ENCODE results near the gene ITPKB.
"Not testable (repeated sequence)": the region's sequence is repeated elsewhere in the genome, so short reads cannot be mapped to it uniquely, and the experiment has no call there.

The ITPKB gene

DNA sequence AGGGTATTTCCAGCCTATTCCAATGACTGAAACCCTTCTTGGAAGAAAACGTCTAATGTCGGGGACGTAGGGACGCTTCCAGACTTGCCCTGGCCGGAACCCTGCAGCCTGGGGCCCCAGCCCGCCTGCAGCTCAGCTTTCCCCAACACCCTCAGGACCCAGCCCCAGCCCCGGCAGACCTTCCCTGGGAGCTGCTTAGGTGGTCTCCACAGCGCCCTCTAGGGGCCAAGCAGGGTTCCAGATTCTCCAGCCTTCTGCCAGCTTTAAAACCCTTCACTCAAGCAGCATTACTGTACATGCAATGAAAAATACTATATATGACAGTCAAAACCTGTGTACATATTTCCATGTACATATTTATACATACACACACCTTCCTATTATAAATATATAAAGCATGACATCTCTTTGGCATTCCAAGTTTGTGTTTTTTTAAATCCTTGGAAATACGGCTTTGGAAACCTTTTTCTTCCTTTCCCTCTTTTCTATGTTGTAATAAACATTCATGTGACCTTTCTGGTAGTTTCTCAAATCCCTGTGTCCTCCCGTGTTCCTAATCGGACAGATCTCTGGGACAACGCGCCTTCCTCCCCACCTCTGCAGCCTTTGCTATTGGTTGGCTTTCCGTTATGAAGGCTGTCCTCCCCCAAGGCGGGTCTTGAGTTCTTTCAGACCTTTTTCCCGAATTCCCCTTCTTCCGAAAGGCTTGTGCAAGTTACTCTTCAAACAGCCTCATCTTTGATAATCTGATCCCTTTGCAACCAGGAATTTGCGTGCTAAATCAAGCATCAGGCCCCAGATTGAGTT is 130.2 kb downstream of the ITPKB start:
- FAIRE-seq (no peak), DNase-seq (ENCODE audit: insufficient read length, low spot score) (peak; percentile 79)

DNA sequence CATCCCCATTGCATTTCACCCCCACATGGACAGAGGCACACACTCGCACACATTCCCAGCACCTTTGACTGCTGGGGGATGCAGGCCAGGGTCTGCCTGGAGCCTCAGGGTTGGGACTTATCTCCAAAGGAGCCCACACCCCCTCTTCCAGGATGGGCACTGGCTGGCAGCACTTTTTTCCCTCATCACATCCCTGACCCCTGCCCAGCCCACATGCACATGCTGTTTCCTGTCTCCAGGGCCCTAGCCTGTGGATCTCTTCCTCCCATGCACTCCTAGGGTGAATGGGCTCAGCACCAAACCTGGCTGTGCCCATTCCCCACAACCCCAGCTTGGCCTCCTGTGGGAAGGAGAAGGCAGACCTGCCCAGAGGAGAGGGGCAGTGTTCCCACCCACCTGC is 131.3 kb downstream of the ITPKB start:
- DNase-seq (ENCODE audit: insufficient read length, low spot score) (no peak), FAIRE-seq (no peak)

DNA sequence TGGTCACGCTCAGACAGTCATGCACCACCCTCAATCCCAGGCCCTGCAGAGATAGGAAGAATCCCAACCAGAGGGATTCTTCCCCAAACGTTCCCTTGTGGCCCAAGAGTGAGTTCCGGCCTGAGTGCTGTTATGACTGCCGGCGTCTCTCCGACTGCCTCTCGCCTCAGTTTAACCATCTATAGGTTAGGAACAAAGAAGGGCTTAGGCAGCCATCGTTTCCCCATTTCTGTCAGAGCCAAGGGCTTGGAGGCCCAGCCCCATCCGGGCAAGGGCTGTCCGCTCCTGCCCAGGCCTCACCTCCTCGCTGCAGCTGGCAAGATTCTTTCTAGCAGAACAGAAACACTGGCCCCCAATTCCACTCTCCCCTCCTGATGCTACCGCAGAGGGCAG is 131.8 kb downstream of the ITPKB start:
- DNase-seq (ENCODE audit: insufficient read length, low spot score) (no peak), FAIRE-seq (no peak)

DNA sequence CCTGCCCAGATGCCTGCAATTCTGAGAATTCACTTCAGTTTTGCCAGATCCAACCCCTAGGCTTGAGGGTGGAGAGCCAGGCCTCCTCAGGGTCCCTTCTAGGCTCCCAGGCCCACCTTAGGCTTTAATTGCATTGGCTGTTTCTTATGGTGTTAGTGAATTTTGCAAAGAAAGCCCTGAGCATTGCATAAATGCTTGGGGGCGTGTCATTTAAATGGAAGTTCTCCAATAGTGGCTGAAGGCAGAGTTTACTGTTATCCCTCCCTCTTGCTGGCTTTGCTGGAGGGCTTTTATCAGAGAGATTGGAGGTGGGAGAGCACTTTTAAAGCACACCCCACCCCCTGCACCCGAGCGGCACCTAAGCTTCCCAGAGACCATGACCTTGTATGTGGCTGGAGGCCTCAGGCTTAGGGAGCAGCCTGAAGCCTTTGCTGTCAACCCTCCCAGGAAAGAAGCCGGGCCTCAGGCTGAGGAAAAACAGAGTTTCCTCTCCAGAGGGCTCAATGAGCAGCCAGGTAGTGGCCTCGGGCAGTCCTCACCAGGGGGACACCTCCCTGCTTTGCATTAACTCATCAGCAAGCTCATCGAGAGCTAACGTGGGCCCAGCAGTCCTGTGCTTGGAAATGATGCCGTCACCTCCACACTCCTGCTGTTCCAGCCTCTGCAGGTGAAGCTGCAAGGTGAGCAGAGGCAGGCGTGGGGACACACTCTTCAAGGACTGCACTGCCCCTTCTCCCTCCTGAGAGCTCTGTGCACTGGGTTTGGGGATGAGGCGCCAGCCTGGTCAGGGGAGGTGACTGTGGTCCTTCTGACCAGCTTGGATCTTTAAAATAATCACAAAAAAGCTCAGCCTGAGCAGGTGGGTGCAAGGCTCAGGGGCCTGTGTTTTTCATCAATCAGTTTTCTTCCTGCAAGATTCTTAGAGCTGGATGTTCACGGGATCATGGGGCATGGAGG is 132.5 kb downstream of the ITPKB start:
- DNase-seq (ENCODE audit: insufficient read length, low spot score) (no peak), FAIRE-seq (no peak)

DNA sequence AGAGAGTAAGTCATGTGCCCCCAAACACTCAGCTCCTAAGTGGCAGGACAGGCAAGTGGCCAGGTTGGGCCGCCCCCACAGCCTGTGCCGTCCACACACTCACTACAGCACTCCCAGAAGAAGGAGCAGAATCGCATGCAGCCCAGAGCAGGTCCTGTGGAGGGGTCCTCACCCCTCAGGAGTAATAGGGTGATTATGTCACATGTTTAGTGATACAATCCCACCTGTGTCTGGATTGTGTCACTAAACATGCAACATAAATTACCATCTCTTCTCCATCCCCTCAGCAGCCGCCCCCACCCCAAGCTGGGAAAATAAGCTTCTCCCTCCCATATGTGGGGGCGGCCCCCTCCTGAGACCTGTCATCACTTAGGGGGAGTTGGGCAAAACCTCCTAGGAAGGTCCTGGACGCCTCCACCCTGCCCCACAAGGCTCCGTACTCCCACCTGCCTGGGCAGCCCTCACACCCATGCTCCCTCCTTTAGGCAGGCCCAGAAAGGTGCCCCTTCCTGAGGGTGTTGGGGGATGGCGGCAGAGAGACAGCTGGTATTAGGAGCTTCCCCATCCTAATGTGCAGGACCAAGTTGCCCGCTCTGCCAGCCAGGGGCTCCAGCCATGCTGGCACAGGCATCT is 133.6 kb downstream of the ITPKB start:
- FAIRE-seq (no peak), DNase-seq (ENCODE audit: insufficient read length, low spot score) (no peak)

DNA sequence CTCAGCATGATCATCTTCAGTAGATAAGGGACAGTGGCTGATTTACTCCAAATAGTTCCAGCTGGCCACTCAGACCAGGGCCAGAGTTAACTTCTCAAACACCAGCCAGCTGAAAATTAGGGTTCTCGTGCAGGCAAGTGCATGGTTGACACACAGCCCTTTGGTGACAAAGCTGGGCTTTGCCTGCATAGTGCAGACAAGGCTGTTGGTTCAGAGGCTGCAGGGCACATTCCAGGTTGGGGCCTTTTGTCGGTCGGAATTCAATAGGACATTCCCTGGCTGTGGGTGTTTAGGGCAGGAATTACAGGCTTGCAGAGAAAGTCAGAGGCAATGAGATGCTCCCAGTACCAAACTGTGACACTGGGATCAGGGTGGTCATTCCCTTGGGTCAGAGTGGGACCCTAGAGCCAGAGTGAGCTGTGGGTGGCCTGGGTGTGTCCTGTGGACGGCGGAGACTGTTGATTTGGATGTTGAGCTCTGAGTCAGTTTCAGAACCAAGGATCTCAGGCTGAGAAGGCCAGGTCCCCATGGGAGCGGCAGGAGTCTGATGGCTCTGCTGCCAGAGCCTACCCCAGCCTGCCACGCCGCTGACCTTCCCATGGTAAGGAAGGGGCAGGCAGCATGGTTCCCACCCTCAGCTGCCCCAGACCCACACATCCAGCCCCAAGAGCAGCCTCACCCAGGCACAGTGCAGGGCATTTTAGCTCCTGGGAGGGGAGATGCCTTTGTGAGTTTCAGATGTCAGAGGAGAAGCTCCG is 134.3 kb downstream of the ITPKB start:
- FAIRE-seq: peak; percentile 9

DNA sequence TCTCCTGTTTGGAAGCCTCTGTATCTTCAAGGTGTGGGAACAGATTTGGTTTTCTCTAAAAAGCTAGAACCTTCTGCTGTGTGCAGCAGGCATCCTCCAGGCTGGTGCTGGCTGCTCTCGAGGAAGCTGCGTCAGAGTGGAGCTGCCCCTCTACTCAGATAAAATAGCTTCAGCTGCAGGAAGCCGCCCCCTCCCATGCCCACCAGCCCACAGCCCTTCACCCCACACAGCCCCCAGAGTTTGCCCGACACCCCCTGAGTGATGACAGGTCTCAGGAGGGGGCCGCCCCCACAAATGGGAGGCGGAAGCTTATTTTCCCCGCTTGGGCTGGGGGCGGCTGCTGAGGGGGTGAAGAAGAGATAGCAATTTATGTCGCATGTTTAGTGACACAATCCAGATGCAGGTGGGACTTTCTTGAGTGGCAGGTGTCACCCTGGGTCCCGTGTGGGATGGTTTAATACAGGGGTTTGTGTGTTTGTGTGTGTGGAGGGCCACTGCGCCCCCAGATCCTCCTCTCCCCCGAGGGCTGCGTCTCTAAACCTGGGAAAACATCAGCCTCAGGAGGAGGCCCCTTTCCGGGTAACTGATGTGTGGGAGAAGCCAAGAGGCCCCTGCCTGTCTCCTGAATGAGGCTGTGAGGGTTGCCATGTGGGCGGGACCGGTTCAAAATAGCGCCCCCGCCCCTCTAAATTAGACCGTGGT is 135.1 kb downstream of the ITPKB start:
- no peak for FAIRE-seq
- DNase-seq (ENCODE audit: insufficient read length, low spot score): no peak

More for the DNA sequence above, 134.3 kb downstream of the ITPKB start:
- no peak for DNase-seq (ENCODE audit: insufficient read length, low spot score)

DNA sequence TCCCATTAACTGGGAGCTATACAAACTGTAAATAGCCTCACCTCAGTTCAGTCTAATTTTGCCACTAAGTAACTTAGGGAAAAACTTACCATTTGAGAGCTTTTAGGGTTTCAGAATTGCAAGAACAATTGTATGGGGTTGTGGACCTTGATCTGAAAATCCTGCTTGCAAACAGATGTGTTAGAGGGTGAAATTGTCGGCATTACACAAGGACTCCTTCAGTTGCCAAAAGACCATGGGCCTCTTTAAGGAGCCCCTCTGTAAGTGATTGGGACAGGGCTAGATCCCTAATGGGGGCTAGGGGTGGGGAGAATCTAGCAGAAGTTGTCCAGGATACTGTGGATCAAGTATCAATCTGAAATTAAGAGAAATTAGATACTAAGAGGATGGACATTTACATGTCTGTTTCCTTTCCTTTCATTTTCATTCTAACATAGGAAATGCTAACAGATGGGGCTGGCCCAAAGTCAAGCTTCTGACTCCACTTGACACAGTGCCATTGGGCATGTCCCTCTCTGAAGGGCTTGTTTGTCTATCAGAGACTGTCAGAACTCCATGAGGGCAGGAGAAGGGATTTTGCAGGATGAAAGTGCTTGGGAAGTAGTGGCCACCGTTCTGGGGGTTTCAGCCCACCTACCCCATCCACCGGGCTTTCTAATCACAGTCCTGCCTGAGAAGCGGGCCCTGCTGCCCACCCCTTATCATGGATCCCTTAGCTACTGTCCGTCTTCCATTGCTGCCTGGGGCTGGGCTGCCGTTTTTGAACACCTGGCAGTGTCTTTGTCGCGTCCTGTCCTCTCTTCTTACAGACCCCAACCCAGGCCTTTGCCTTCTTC is 135.8 kb downstream of the ITPKB start:
- no peak for DNase-seq (ENCODE audit: insufficient read length, low spot score)
- FAIRE-seq: no peak

DNA sequence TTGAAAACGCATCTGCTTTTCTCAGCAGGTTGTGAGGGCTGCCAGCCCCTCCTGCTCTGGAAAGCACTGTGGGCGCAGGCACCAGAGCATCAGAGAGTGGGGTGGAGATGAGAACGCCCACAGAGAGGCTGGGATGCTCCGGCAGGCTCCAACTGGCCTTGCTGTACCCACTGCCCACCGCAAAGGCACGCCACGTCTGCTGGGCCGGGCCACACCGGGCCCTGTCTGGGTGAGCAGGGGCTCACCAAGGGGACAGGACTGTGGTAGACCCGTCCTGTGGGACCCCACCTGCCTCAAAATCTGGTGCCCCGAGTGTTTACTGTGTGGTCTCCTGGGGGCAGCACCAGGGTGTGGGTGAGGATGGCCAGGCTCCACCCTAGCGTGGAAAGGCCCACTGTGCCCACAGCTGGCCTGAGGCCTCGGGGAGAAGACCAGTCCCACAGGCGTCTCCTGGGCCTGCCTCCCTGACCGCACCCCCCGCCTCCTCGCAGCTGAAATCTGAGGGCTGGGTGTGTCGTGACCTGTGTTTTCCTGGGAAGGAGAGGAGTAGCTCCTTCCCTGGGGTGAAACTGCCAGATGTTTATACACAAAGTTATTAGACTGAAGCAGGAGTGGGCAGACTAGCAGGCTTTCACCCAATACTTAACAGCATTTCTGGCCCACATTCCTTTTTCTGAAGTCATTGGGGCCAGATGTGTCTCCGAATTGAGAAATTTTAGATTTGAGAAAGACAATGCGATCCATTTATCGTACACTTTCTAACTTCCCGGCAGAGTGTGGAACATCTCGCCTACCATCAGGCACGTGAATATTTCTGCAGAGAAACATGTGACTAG is 136.7 kb downstream of the ITPKB start:
- DNase-seq (ENCODE audit: insufficient read length, low spot score) (no peak), FAIRE-seq (no peak)

DNA sequence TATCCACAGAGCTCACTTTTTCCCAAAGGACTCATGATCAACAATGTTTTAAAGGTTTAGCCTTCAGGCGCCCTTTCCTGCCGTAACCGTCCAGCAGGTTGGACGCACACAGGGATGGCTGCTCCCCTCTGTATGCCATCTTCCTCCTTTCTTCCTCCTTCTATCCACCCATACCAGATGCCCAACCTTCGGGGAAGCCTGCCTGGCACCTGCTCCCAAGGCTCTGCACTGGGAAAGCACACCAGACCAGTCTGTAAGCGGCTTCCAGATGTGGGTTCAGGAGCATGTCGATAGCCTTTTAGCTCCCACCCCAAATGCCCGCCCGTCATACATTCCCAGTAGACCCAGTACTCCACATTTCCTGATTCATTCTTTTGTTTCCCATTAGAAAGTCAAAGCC is 137.6 kb downstream of the ITPKB start:
- FAIRE-seq: no peak
- no peak for DNase-seq (ENCODE audit: insufficient read length, low spot score)

DNA sequence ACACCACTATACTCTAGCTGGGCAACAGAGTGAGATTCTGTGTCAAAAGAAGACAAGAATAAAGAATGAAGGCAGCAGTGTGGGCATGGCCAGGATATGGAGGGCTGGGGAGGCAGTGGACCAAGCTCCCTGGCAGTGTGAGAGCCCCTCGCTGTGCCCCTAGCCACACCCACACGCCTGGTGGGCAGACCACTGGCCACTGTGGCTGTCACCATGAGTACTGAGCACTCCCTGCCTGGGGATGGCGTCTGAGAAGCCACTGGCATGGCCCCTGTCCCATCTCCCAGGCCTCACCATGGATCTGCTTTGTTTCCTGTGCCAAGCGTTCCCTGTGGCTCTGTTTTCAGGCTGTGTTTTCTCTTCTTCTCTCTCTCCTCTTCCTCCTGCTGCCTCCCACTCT is 138.8 kb downstream of the ITPKB start:
- no peak for FAIRE-seq

DNA sequence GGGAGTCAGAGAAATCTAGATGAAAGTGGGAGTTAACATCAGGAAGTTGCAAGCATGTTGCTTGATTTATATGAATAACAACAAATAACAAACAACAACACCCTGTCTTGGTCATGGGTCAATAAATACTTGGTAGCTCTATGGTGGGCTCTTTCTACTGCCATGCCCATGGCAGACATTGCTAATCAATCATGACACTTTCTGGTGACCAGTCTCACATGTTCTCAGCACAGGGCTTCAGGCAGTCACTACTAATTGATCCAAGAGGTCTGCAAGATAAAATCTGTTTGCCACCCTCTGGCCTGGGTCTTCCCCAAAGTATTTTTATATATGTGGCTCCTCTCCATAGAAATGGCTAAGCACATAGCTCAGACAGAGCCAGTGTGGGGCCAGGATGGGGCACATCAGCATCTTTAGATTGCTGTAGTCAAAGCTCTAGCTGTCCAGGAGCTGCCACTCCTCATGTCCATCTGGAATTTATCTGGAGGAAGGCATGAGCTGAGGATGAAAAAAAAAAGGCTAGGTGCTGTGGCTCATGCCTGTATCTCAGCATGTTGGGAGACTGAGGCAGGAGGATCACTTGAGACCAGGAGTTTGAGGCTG is 139.3 kb downstream of the ITPKB start:
- DNase-seq (ENCODE audit: insufficient read length, low spot score) (no peak), FAIRE-seq (no peak)

More for the DNA sequence above, 138.8 kb downstream of the ITPKB start:
- no peak for DNase-seq (ENCODE audit: insufficient read length, low spot score)

DNA sequence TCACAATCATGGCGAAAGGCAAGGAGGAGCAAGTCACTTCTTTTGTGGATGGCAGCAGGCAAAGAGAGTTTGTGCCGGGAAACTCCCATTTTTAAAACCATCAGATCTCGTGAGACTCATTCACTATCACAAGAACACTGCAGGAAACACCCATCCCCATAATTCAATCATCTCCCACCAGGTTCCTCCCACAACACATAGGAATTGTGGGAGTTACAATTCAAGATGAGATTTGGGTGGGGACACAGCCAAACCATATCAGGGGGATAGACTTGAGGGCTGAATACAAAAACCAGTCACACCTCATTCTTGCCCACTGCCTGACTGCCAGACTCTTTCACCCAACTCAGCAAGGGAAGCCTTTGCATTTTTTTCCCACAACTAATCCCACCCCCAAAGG is 140.1 kb downstream of the ITPKB start:
- FAIRE-seq; DNase-seq (ENCODE audit: insufficient read length, low spot score): not testable (repeated sequence)

DNA sequence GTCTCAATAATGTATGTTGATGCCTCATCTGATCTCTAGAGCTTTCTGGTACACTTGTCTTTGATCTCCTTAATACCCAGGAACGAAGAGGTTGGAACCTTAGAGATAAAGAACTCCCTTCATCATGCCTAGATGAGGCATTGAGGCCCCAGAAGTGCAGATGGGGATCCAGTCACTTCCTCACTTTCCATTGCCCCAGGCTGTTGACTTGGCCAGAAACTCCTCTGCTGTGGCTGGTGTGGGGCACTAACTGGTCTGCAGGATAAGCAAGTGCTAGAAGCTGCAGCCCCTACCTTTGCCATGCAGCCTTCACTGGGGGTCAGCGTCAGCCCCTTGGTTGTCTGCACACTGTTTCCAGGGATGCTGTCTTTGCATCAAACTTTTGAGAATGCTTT is 140.6 kb downstream of the ITPKB start:
- DNase-seq (ENCODE audit: insufficient read length, low spot score) (no peak), FAIRE-seq (no peak)

DNA sequence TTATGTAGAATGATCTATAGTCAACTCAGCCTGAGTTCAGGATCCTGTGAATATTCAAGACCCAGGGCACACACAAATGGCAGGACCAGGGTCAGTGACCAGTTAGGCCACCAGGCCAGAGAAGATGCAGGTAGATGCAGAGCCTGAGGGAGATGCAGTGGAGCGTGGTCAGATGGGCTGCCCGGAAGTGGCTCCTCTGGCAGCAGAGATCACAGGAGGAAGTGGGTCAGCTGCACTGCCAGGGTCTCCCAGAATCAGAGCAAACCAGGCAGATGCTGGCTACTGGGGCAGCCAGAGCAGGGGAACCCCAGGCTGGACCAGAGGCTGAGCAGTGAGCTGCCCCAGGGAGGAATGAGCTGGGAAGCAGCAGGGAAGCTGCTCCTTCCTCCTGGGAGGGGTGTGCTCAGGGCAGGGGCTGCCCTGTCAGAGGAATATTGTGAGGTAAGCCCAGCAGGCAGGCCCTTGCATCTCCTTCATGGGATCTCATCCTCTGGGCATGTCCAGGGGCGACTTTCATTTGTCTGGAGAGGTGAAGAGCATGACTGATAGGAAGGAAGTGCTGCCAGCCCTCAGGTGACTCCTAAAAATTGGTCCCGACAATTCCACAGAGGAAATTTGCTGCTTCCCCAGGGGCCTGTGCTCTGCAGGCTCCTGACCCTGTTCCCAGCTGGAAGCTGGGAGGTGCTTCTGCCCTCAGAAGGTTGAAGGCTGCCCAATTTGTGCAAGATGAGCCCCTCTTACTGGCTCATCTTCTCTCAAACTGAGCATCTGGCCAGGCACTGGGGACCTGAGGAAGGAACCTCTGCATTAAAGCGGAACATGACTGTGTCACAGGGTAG is 141.2 kb downstream of the ITPKB start:
- DNase-seq (ENCODE audit: insufficient read length, low spot score): no peak
- FAIRE-seq: no peak

DNA sequence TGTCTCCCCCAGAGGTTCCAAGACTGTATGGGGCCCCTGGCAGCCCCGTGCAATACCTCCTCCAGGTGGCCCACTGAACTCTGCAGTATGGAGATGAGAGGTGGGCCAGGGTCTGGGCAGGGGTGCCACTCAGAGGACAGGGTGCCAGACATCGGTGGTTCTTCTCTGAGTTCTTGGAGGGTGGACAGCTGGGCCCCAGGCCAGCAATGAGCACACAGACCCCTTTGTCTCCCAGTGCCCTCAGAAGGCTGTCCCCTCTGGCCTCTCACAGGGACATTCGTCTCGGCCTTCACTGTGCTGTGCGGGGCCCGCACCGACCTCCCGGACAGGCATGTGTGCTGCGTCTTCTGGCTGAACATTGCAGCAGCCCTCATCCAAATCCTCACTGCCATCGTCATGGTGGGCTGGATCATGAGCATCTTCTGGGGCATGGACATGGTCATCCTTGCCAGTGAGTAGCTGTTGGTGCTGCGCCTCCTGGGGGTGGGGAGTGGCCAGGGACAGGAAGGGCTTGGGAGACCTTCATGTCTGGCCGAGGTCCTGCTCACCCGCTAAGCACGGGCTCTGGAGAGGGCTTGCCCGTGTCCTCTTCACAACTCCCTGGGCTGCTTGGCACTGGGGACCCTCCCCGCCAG is 142.4 kb downstream of the ITPKB start:
- FAIRE-seq: no peak
- no peak for DNase-seq (ENCODE audit: insufficient read length, low spot score)

Data from HTR-8/SVneo (cell line).